Mesothelial cell of epicardium (in vitro differentiated cells): ENCODE measurements around the gene LRRC8C. TPM values are rescaled to one million over a fixed set of nuclear protein-coding genes. Genes with fewer than 3 reads are reported as not detected.

Source experiments
- DNase-seq, 2 experiments: peaks; one replicate each; pipeline ENCODE4 v3.0.0; 2021; ENCODE audit warnings: low spot score in 2 of 2; ENCODE audit not compliant: unreplicated experiment in 2 of 2
- H3K27ac Mint-ChIP-seq: 2 replicates; pipeline ENCODE4 v1.8.0; 2021; ENCODE audit warnings: mixed read lengths
- H3K27me3 Mint-ChIP-seq: 2 replicates; pipeline ENCODE4 v1.8.0; 2021; ENCODE audit warnings: low read depth, mixed read lengths
- H3K36me3 Mint-ChIP-seq: 2 replicates; pipeline ENCODE4 v1.8.0; 2021; ENCODE audit warnings: mixed read lengths
- H3K4me1 Mint-ChIP-seq: 2 replicates; pipeline ENCODE4 v1.8.0; 2021; ENCODE audit warnings: mixed read lengths
- H3K4me3 Mint-ChIP-seq: 2 replicates; pipeline ENCODE4 v1.8.0; 2021; ENCODE audit warnings: mild to moderate bottlenecking, moderate library complexity, mixed read lengths
- H3K9me3 Mint-ChIP-seq: 2 replicates; pipeline ENCODE4 v1.8.0; 2021; ENCODE audit warnings: mixed read lengths
- total RNA-seq: library from RNA; stranded (reverse); gene quantifications from 3 replicates; pipeline ENCODE4 v1.2.1, GENCODE V29; 2021
- TF ChIP-seq, protein P1 (sequence below): fragments of 200-600 bp; sonication (generic); IDR thresholded peaks from one replicate; pipeline ENCODE4 v1.5.0; 2021; ENCODE audit warnings: antibody characterized with exemption; ENCODE audit not compliant: unreplicated experiment

The LRRC8C gene
- total RNA-seq = 1.2 to 1.3 TPM (median 1.3 TPM) in 3 replicates

DNA sequence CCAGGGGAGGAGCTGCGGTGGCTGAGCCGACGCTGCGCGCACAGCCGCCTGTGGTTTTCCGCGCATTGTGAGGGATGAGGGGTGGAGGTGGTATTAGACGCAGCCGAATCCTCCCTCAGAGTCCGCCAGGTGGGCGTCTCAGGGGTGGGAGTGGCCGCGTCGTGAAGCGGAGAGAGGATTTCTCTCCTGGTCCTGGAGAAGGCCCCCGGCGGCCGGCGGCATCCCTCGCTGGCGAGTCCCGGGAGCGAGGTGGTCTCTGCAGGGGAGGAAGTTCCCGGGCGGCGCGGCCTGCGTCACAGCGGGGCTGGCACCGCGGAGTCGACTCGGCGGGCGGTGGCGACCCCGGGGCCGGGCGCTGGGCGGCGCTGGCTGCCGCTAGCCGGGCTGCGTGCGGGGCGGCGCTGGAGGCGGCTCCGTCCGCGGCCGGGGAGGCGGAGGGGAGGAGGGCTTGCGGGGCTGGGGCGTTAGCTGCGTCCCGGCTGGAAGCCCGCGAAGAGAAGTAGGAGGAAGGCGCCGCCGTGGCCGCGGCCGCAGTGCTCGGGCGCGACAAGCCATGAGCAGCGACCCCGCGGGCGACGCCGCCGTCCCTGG lies at the start of gene LRRC8C:
TSS of gene LRRC8C (plus strand) at position 464 of the 591 bp plus-strand sequence. CDS start 53,354 bp downstream, outside the sequence.
- DNase-seq = peak; percentile 58 to 84
- TF ChIP-seq, protein P1, sequence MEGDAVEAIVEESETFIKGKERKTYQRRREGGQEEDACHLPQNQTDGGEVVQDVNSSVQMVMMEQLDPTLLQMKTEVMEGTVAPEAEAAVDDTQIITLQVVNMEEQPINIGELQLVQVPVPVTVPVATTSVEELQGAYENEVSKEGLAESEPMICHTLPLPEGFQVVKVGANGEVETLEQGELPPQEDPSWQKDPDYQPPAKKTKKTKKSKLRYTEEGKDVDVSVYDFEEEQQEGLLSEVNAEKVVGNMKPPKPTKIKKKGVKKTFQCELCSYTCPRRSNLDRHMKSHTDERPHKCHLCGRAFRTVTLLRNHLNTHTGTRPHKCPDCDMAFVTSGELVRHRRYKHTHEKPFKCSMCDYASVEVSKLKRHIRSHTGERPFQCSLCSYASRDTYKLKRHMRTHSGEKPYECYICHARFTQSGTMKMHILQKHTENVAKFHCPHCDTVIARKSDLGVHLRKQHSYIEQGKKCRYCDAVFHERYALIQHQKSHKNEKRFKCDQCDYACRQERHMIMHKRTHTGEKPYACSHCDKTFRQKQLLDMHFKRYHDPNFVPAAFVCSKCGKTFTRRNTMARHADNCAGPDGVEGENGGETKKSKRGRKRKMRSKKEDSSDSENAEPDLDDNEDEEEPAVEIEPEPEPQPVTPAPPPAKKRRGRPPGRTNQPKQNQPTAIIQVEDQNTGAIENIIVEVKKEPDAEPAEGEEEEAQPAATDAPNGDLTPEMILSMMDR = no peak
- peaks cover 9% of the 10 kb centered on the region for H3K4me1 Mint-ChIP-seq
- no peaks in the 10 kb centered on the region for H3K9me3 Mint-ChIP-seq
- peak within 1 kb of the TSS; percentile 76 for H3K27ac Mint-ChIP-seq
- H3K27me3 Mint-ChIP-seq = peaks cover 57% of the 10 kb centered on the region
- no peaks in the 10 kb centered on the region for H3K36me3 Mint-ChIP-seq
- H3K4me3 Mint-ChIP-seq = peak within 1 kb of the TSS; percentile 88

- no peak for DNase-seq
- H3K9me3 Mint-ChIP-seq = no peaks in the 10 kb centered on the region
- H3K27ac Mint-ChIP-seq = no peak overlapping the region
- H3K4me1 Mint-ChIP-seq = peaks cover under 1% of the 10 kb centered on the region
- no peaks in the 10 kb centered on the region for H3K27me3 Mint-ChIP-seq
- H3K4me3 Mint-ChIP-seq = no peak overlapping the region
- TF ChIP-seq, protein P1 = no peak
- H3K36me3 Mint-ChIP-seq = peaks cover 19% of the 10 kb centered on the region
Observed at GRCh38 chr1:89584211-89584610, 48.7 kb upstream of the LRRC8C start.

- H3K9me3 Mint-ChIP-seq = no peaks in the 10 kb centered on the region
- H3K4me1 Mint-ChIP-seq = peaks cover 4% of the 10 kb centered on the region
- H3K27me3 Mint-ChIP-seq = no peaks in the 10 kb centered on the region
- no peak for DNase-seq
- H3K4me3 Mint-ChIP-seq = no peak overlapping the region
- peaks cover 19% of the 10 kb centered on the region for H3K36me3 Mint-ChIP-seq
- H3K27ac Mint-ChIP-seq = no peak overlapping the region
- TF ChIP-seq, protein P1 = no peak
Observed at GRCh38 chr1:89584781-89585180, 48.1 kb upstream of the LRRC8C start.

GRCh38 chr1:89587729-89588161 lies 45.2 kb upstream of the LRRC8C start:
- H3K9me3 Mint-ChIP-seq = no peaks in the 10 kb centered on the region
- TF ChIP-seq, protein P1 = no peak
- no peak overlapping the region for H3K27ac Mint-ChIP-seq
- no peak for DNase-seq
- no peak overlapping the region for H3K4me3 Mint-ChIP-seq
- H3K4me1 Mint-ChIP-seq = peaks cover 22% of the 10 kb centered on the region
- no peaks in the 10 kb centered on the region for H3K27me3 Mint-ChIP-seq
- peaks cover 16% of the 10 kb centered on the region for H3K36me3 Mint-ChIP-seq

DNA sequence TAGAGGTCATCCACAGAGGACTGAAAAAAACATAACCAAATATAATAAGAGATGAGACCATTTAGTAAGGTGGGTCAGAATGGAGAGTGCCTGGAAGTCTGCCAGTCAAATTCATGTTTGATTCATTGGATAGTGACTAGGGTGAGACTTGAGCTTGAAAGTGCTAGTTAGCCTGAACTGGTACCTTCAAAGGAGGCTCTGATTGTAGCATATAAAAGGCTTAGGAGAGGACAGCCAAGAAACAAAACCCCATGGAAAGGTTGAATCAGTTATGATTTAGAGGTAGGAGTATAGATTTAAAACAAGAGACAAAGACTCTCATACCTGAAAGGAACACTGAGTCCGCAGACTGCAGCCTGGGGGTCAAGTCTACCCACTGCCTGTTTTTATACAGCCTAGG lies 44.4 kb upstream of the LRRC8C start:
- Mint-ChIP-seq H3K4me3 (no peak overlapping the region), H3K4me1 (peaks cover 23% of the 10 kb centered on the region), H3K9me3 (no peaks in the 10 kb centered on the region), H3K36me3 (peaks cover 11% of the 10 kb centered on the region), H3K27ac (no peak overlapping the region), H3K27me3 (no peaks in the 10 kb centered on the region)
- TF ChIP-seq, protein P1 = no peak
- DNase-seq = no peak

DNA sequence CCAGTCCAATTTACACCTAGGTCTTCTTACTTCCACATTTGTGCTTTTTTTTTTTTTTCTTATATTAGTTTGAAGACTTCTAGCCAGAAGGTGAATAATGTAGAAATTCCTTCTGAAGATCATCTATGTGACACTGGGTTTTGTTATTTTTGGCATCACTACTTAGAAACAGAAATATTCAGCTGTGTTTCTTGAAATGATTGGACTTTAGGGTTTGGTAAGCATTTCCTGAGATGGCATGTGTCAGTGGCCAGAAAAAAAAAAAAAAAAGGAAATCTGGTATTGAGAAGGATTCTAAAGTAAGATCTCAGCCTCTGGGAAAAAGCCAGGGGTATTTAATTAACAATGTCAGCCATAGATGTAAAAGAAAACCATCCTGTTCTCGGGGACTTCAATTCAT lies 43.4 kb upstream of the LRRC8C start:
- no peak overlapping the region for H3K4me3 Mint-ChIP-seq
- TF ChIP-seq, protein P1 = no peak
- no peaks in the 10 kb centered on the region for H3K9me3 Mint-ChIP-seq
- H3K36me3 Mint-ChIP-seq = peaks cover 9% of the 10 kb centered on the region
- H3K27me3 Mint-ChIP-seq = no peaks in the 10 kb centered on the region
- peaks cover 23% of the 10 kb centered on the region for H3K4me1 Mint-ChIP-seq
- H3K27ac Mint-ChIP-seq = no peak overlapping the region
- no peak for DNase-seq
